ENCODE data around the gene GPR176.

Gene GPR176

DNA sequence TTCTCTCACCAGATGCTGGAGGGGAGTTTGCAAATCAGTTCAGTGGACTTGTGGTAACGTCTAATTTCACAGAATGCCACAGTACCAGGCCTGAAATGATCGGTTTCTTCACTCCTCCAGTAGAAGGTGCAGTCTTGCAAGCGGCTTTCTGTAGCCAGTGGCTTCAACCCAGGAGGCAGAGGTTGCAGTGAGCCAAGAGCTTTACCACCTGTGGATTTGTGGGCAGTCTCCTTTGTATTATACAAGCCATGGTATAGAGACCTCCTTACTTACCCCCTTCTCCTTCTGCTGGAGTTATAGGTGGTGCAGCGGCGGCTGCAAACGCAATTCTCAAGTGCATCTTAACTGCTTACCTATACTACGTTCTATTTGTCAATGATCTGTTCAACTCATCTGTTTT lies 31.5 kb upstream of the GPR176 start:
- Histone ChIP-seq H3K27ac (ENCODE audit: low read length) (no peak overlapping the region), H3K4me1 (ENCODE audit: control insufficient read depth, insufficient read depth, low read length) (no peaks in the 10 kb centered on the region), H3K27me3 (ENCODE audit: control insufficient read depth, insufficient read depth, low read length) (no peaks in the 10 kb centered on the region; the same call in 1 of the 2 replicates), H3K9me3 (ENCODE audit: control insufficient read depth, insufficient read depth, low read length) (no peaks in the 10 kb centered on the region), H3K4me3 (ENCODE audit: low read length) (no peak overlapping the region), H3K36me3 (ENCODE audit: control insufficient read depth, insufficient read depth, low read length) (peaks cover 12% of the 10 kb centered on the region; the same call in 1 of the 2 replicates)
- WGBS (ENCODE audit: insufficient coverage, insufficient read length), result no CpG with 5 or more reads among the region's 7 CpGs
- no peak for DNase-seq (ENCODE audit: low read depth, low spot score)

DNA sequence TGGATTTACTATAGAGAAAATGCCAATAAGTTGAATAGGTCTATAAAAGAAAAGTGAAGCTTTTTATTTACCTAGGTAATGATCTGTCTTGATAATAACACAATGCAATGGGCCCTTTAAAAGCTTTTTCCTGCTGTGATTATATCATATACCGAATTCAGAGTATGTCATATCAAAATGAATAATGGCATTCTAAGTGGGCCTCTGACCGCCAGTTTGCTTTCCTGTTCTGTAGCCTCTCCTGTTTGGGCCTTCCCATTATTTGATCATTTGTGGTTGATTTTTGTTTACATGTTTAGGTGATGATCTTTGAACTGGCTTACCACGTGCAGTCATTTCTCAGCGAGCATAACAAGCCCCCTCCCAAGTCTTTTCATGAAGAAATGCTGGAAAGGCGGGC lies 28.8 kb upstream of the GPR176 start:
- Histone ChIP-seq H3K36me3 (ENCODE audit: control insufficient read depth, insufficient read depth, low read length) (peaks cover 12% of the 10 kb centered on the region; the same call in 1 of the 2 replicates), H3K4me1 (ENCODE audit: control insufficient read depth, insufficient read depth, low read length) (no peaks in the 10 kb centered on the region), H3K4me3 (ENCODE audit: low read length) (no peak overlapping the region), H3K27ac (ENCODE audit: low read length) (no peak overlapping the region), H3K27me3 (ENCODE audit: control insufficient read depth, insufficient read depth, low read length) (no peaks in the 10 kb centered on the region; the same call in 1 of the 2 replicates), H3K9me3 (ENCODE audit: control insufficient read depth, insufficient read depth, low read length) (no peaks in the 10 kb centered on the region)
- no CpG with 5 or more reads among the region's 5 CpGs for WGBS (ENCODE audit: insufficient coverage, insufficient read length)
- no peak for DNase-seq (ENCODE audit: low read depth, low spot score)

DNA sequence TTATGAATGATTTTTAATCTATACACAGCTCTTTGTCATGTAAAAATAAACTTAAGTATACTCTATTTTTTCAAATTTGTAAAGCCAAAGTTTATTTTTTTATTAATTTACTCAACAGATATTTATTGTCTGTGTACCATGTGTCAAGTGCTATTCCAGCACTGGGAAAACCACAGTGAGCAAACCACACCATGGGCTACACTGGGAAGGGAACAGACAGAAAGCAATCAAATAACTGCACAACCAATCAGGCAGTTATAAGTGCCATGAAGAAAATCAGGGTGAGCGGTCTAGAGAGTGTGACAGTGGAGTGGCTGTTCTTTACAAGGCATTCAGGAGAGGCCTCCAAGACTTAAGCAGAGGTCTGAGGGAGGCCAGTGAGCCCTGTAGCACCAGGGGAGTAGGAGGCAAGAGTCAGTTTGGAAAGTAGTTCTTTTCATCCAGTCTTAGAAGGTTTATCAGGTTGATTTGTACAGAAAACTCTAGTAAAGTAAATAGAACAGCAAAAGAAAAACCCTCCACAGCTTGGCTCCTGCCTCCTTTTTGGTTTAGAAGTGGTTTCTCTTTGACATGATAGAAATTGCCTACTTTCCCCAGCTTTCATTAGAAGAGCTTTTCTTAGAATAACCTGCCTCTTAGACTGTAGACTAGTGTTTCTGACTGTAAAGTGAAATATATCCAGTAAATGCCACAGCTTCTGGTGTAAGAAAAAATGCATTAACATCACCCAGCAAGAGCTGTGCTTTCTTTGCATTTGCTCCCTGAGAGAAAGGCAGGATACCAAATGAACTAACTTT lies 27.5 kb upstream of the GPR176 start:
- Histone ChIP-seq H3K27ac (ENCODE audit: low read length) (no peak overlapping the region), H3K36me3 (ENCODE audit: control insufficient read depth, insufficient read depth, low read length) (peaks cover 12% of the 10 kb centered on the region; the same call in 1 of the 2 replicates), H3K4me3 (ENCODE audit: low read length) (no peak overlapping the region), H3K27me3 (ENCODE audit: control insufficient read depth, insufficient read depth, low read length) (no peaks in the 10 kb centered on the region; the same call in 1 of the 2 replicates), H3K9me3 (ENCODE audit: control insufficient read depth, insufficient read depth, low read length) (no peaks in the 10 kb centered on the region), H3K4me1 (ENCODE audit: control insufficient read depth, insufficient read depth, low read length) (no peaks in the 10 kb centered on the region)
- no CpG with 5 or more reads among the region's 1 CpG for WGBS (ENCODE audit: insufficient coverage, insufficient read length)
- DNase-seq (ENCODE audit: low read depth, low spot score), result no peak

- H3K27me3 ChIP-seq (ENCODE audit: control insufficient read depth, insufficient read depth, low read length), result no peaks in the 10 kb centered on the region; the same call in 1 of the 2 replicates
- no peaks in the 10 kb centered on the region for H3K4me1 ChIP-seq (ENCODE audit: control insufficient read depth, insufficient read depth, low read length)
- no CpG with 5 or more reads among the region's 3 CpGs for WGBS (ENCODE audit: insufficient coverage, insufficient read length)
- peaks cover 12% of the 10 kb centered on the region; the same call in 1 of the 2 replicates for H3K36me3 ChIP-seq (ENCODE audit: control insufficient read depth, insufficient read depth, low read length)
- H3K4me3 ChIP-seq (ENCODE audit: low read length), result no peak overlapping the region
- no peak overlapping the region for H3K27ac ChIP-seq (ENCODE audit: low read length)
- no peak for DNase-seq (ENCODE audit: low read depth, low spot score)
- no peaks in the 10 kb centered on the region for H3K9me3 ChIP-seq (ENCODE audit: control insufficient read depth, insufficient read depth, low read length)
Measured at GRCh38 chr15:39946862-39947261, 26.8 kb upstream of the GPR176 start.

- H3K27me3 ChIP-seq (ENCODE audit: control insufficient read depth, insufficient read depth, low read length), result no peaks in the 10 kb centered on the region
- DNase-seq (ENCODE audit: low read depth, low spot score), result no peak
- peaks cover 11% of the 10 kb centered on the region; the same call in 1 of the 2 replicates for H3K36me3 ChIP-seq (ENCODE audit: control insufficient read depth, insufficient read depth, low read length)
Measured at GRCh38 chr15:39944726-39945125, 24.7 kb upstream of the GPR176 start.

DNA sequence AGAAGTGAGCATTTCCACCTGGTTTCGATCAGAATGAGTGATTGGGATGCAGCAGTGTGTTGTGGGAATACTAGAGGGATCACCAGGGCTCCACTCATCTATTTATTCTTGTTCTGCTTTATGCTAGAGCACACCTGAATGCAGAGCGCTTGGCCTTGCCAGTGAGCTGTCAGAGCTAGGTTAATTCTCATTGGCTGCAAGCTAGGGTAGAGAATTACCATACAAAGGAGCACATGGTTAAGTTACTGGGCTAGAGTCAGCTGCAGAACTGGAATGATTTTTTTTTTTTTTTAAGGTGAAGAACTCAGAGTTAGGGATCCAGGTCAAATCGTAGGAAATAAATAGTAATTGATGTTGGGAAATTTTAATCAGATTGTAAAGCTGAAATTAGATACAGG lies 22.7 kb upstream of the GPR176 start:
- H3K36me3 ChIP-seq (ENCODE audit: control insufficient read depth, insufficient read depth, low read length), result peaks cover 11% of the 10 kb centered on the region; the same call in 1 of the 2 replicates
- no peak overlapping the region for H3K27ac ChIP-seq (ENCODE audit: low read length)
- 100% methylated on average over 1 of the region's 3 CpGs for WGBS (ENCODE audit: insufficient coverage, insufficient read length)
- DNase-seq (ENCODE audit: low read depth, low spot score), result no peak
- no peaks in the 10 kb centered on the region for H3K9me3 ChIP-seq (ENCODE audit: control insufficient read depth, insufficient read depth, low read length)
- H3K27me3 ChIP-seq (ENCODE audit: control insufficient read depth, insufficient read depth, low read length), result no peaks in the 10 kb centered on the region
- H3K4me1 ChIP-seq (ENCODE audit: control insufficient read depth, insufficient read depth, low read length), result no peaks in the 10 kb centered on the region
- H3K4me3 ChIP-seq (ENCODE audit: low read length), result no peak overlapping the region

More at GRCh38 chr15:39944726-39945125, 24.7 kb upstream of the GPR176 start:
- H3K27ac ChIP-seq (ENCODE audit: low read length), result no peak overlapping the region
- no peaks in the 10 kb centered on the region for H3K9me3 ChIP-seq (ENCODE audit: control insufficient read depth, insufficient read depth, low read length)
- no peaks in the 10 kb centered on the region for H3K4me1 ChIP-seq (ENCODE audit: control insufficient read depth, insufficient read depth, low read length)
- WGBS (ENCODE audit: insufficient coverage, insufficient read length), result no CpG with 5 or more reads among the region's 4 CpGs
- H3K4me3 ChIP-seq (ENCODE audit: low read length), result no peak overlapping the region

DNA sequence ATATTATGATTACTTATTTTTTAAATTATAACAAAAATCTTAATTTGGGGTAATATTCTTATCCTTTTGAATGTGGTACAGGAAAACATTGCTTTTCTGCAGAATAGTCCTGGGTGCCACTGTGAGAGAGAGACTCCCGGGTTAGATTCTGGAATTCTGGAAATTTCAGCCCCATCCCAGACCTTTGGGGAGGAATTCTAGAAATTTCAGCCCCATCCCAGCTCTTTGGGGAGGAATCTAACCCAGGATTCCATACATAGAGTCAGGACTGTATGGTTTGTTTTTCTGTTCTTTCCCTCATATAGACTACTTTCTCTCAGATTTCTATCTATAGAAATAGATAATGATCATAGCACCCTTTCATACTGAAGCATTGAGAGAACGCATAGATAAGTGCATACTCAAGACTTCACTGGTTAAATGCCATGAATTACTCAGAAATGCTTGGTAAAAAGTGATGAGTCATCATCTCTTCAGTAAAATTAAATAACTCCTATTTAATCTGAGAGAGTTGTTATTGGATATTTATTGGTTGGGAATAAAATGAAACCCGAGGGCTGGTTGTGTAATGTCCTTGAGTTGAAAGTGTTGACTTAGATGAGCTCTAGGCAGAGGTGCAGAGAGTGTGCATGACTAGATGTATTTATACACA lies 22.2 kb upstream of the GPR176 start:
- Histone ChIP-seq H3K36me3 (ENCODE audit: control insufficient read depth, insufficient read depth, low read length) (peaks cover 9% of the 10 kb centered on the region; the same call in 1 of the 2 replicates), H3K4me3 (ENCODE audit: low read length) (no peak overlapping the region), H3K4me1 (ENCODE audit: control insufficient read depth, insufficient read depth, low read length) (no peaks in the 10 kb centered on the region), H3K27ac (ENCODE audit: low read length) (no peak overlapping the region), H3K9me3 (ENCODE audit: control insufficient read depth, insufficient read depth, low read length) (no peaks in the 10 kb centered on the region), H3K27me3 (ENCODE audit: control insufficient read depth, insufficient read depth, low read length) (no peaks in the 10 kb centered on the region)
- WGBS (ENCODE audit: insufficient coverage, insufficient read length), result 100% methylated on average over 1 of the region's 3 CpGs
- no peak for DNase-seq (ENCODE audit: low read depth, low spot score)

DNA sequence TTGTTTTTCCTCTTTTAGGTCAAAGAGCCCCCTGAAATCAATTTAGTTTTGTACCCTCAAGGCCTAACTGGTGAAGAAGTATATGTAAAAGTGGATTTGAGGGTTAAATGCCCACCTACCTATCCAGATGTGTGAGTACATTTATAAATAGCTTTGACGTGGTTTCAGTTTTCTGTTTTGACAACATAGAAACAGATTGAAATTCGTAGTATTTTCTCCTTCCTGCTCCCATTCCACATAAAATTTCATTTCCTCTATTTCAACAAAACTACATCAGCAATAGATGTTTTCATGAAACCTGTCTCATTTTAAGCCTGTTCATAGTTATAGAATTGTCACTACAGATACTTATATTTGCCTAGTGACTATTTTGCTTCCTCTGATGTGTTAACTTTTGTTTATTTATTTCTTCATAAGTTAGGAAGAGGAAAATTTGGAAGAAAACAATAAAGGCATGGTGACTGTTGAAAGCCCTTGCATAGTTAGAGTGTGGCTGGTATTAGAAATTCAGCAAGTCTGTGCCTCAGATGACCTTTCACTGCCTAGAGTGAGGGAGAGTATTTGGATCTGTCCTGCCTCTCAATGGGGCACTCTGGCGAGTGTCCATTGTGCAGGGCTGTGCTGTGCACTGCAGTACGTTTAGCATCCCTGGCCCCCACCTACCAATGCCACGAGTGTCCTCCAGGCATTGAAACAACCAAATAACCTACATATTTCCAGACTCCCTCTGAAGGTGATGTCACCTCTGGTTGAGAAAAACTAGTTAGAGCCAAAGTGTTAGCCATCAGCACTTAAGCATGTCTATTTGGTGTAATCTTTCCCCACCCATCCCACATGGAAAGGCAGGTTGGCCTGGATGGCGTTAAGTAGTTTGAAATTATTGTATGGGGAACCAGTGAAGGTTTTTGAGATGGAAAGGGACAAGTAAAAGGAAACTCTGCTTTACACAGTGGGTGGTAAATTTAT lies 19.7 kb upstream of the GPR176 start:
- peaks cover 9% of the 10 kb centered on the region; the same call in 1 of the 2 replicates for H3K36me3 ChIP-seq (ENCODE audit: control insufficient read depth, insufficient read depth, low read length)
- H3K27ac ChIP-seq (ENCODE audit: low read length), result no peak overlapping the region
- no peaks in the 10 kb centered on the region for H3K27me3 ChIP-seq (ENCODE audit: control insufficient read depth, insufficient read depth, low read length)
- no peak for DNase-seq (ENCODE audit: low read depth, low spot score)
- WGBS (ENCODE audit: insufficient coverage, insufficient read length), result 100% methylated on average over 1 of the region's 6 CpGs
- H3K9me3 ChIP-seq (ENCODE audit: control insufficient read depth, insufficient read depth, low read length), result no peaks in the 10 kb centered on the region
- no peaks in the 10 kb centered on the region for H3K4me1 ChIP-seq (ENCODE audit: control insufficient read depth, insufficient read depth, low read length)
- H3K4me3 ChIP-seq (ENCODE audit: low read length), result no peak overlapping the region

- no peak overlapping the region for H3K27ac ChIP-seq (ENCODE audit: low read length)
- no peak overlapping the region for H3K4me3 ChIP-seq (ENCODE audit: low read length)
- no peaks in the 10 kb centered on the region for H3K4me1 ChIP-seq (ENCODE audit: control insufficient read depth, insufficient read depth, low read length)
- H3K36me3 ChIP-seq (ENCODE audit: control insufficient read depth, insufficient read depth, low read length), result peaks cover 7% of the 10 kb centered on the region; the same call in 1 of the 2 replicates
- H3K9me3 ChIP-seq (ENCODE audit: control insufficient read depth, insufficient read depth, low read length), result no peaks in the 10 kb centered on the region
- no CpG with 5 or more reads among the region's 5 CpGs for WGBS (ENCODE audit: insufficient coverage, insufficient read length)
- H3K27me3 ChIP-seq (ENCODE audit: control insufficient read depth, insufficient read depth, low read length), result no peaks in the 10 kb centered on the region
- DNase-seq (ENCODE audit: low read depth, low spot score), result no peak
Measured at GRCh38 chr15:39937696-39938095, 17.6 kb upstream of the GPR176 start.

DNA sequence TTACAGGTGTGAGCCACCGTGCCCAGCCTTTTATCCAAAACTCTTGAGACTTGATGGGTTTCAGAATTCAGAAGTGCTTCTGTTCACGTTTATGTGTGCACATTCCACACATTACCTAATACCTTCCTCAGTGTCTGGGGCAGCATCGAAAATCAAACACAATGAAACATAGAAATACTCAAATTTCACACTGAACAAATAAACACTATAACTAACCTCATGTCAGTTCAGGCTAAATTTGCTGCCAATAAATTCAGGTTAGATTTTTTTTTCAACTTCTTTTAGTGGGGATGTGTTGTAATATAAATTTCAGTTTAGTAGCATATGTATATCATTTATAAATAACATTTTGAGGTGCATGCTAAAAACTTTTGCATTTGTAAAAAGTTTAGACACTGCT lies 16.6 kb upstream of the GPR176 start:
- H3K27ac ChIP-seq (ENCODE audit: low read length), result no peak overlapping the region
- no peaks in the 10 kb centered on the region for H3K4me1 ChIP-seq (ENCODE audit: control insufficient read depth, insufficient read depth, low read length)
- no peaks in the 10 kb centered on the region for H3K27me3 ChIP-seq (ENCODE audit: control insufficient read depth, insufficient read depth, low read length)
- H3K9me3 ChIP-seq (ENCODE audit: control insufficient read depth, insufficient read depth, low read length), result no peaks in the 10 kb centered on the region
- peaks cover 7% of the 10 kb centered on the region; the same call in 1 of the 2 replicates for H3K36me3 ChIP-seq (ENCODE audit: control insufficient read depth, insufficient read depth, low read length)
- WGBS (ENCODE audit: insufficient coverage, insufficient read length), result no CpG with 5 or more reads among the region's 3 CpGs
- DNase-seq (ENCODE audit: low read depth, low spot score), result no peak
- H3K4me3 ChIP-seq (ENCODE audit: low read length), result no peak overlapping the region
